K562 (cell line): ENCODE data around the gene ATXN3L. TPM values are rescaled to one million over a fixed set of nuclear protein-coding genes. Genes with fewer than 3 reads are reported as not detected.

Source experiments
- ATAC-seq: fragments of 200-7000 bp; cut with Tn5 transposase; 3 replicates; pipeline ENCODE4 v1.9.1; 2020; ENCODE audit warnings: moderate library complexity
- BruUV-seq: library from RNA; stranded (reverse); fragments of 400-500 nt; replicated peaks from 2 replicates; lab custom pipeline; 2021; lab: Mats Ljungman, UMichigan
- CTCF ChIA-PET: fragments of 300-600 bp; formaldehyde crosslinking; extraction: SDS; loops from one replicate; lab custom pipeline; 2021; ENCODE audit warnings: low intra/inter-chr PET ratio; lab: Yijun Ruan, JAX
- POLR2A ChIA-PET: fragments of 300-600, 350-650 bp; sonication (Branson Sonifier 250); formaldehyde crosslinking; extraction: SDS; loops from one replicate; lab custom pipeline; 2021; ENCODE audit warnings: antibody characterized with exemption, inconsistent platforms; lab: Yijun Ruan, JAX
- DNase-seq, 4 experiments: peaks; one replicate each; pipeline versions ENCODE4 v3.0.0 to v3.0.0-alpha.2; 2011 to 2018; ENCODE audit warnings: low spot score in 3 of 4, mixed read lengths in 3 of 4; ENCODE audit errors: extremely low read depth in 1 of 4
- FAIRE-seq: peaks from 2 replicates; lab custom pipeline; 2011; peaks lifted over from hg19 to GRCh38; lab: Jason Lieb, UNC
- H2AFZ ChIP-seq: 2 replicates; pipeline ENCODE4 v1.6.0; 2011; ENCODE audit warnings: low read depth, low read length, control low read depth, inconsistent platforms
- H3K27ac ChIP-seq: fragments of 200-600 bp; 3 replicates; pipeline ENCODE4 v1.8.0; 2011; ENCODE audit warnings: low read depth, mild to moderate bottlenecking, control low read depth, inconsistent platforms, low read length, moderate library complexity, mixed read lengths; ENCODE audit errors: extremely low read depth
- H3K27me3 ChIP-seq, 2 experiments: fragments of 300-600 bp in 1 of 2; 2 replicates in 1 of 2; 3 replicates in 1 of 2; pipeline versions ENCODE4 v1.6.0 to v1.8.0; 2011; ENCODE audit warnings: inconsistent platforms in 2 of 2, low read length in 2 of 2, mild to moderate bottlenecking in 1 of 2, mixed read lengths in 1 of 2, moderate library complexity in 1 of 2; ENCODE audit not compliant: control insufficient read depth in 2 of 2, insufficient read depth in 2 of 2
- H3K36me3 ChIP-seq: fragments of 300-600 bp; 3 replicates; pipeline ENCODE4 v1.8.0; 2011; ENCODE audit warnings: mild to moderate bottlenecking, low read length, inconsistent platforms; ENCODE audit not compliant: control insufficient read depth, insufficient read depth
- H3K4me1 ChIP-seq, 2 experiments: fragments of 200-600 bp in 1 of 2; replicated peaks in 1 of 2; 2 replicates in 1 of 2; 3 replicates in 1 of 2; pipeline versions ENCODE4 v1.5.1 to v1.8.0; 2011; ENCODE audit warnings: inconsistent platforms in 2 of 2, low read length in 2 of 2, mild to moderate bottlenecking in 1 of 2, mixed read lengths in 1 of 2, moderate library complexity in 1 of 2; ENCODE audit not compliant: control insufficient read depth in 2 of 2, insufficient read depth in 2 of 2
- H3K4me2 ChIP-seq: 2 replicates; pipeline ENCODE4 v1.6.1; 2011; ENCODE audit warnings: low read length, control low read depth, inconsistent platforms, mixed read lengths; ENCODE audit not compliant: insufficient read depth
- H3K4me3 ChIP-seq: fragments of 200-600 bp; sonication (generic), shearing (Covaris generic); 2 replicates; pipeline ENCODE4 v1.5.1; 2016; ENCODE audit warnings: control low read depth, inconsistent platforms
- H3K79me2 ChIP-seq: fragments of 200-600 bp; 3 replicates; pipeline ENCODE4 v1.8.0; 2011; ENCODE audit warnings: low read length, inconsistent platforms; ENCODE audit not compliant: control insufficient read depth, insufficient read depth
- H3K9ac ChIP-seq, 2 experiments: 2 replicates each; pipeline versions ENCODE4 v1.6.0 to v1.6.1; 2011; ENCODE audit warnings: low read depth in 2 of 2, low read length in 2 of 2, control low read depth in 1 of 2, inconsistent platforms in 1 of 2, mild to moderate bottlenecking in 1 of 2, mixed read lengths in 1 of 2; ENCODE audit not compliant: insufficient read depth in 1 of 2
- H3K9me1 ChIP-seq: one replicate; pipeline ENCODE4 v1.6.0; 2011; ENCODE audit warnings: inconsistent platforms, mild to moderate bottlenecking, low read length, moderate library complexity; ENCODE audit not compliant: control insufficient read depth, insufficient read depth
- H3K9me3 ChIP-seq: replicated peaks from 2 replicates; pipeline ENCODE4 v1.5.1; 2011; ENCODE audit warnings: low read depth, low read length, inconsistent platforms; ENCODE audit not compliant: control insufficient read depth, insufficient read depth
- H4K20me1 ChIP-seq: replicated peaks from 2 replicates; pipeline ENCODE4 v1.6.1; 2011; ENCODE audit warnings: low read length, inconsistent platforms, mixed read lengths; ENCODE audit not compliant: control insufficient read depth, insufficient read depth
- AFF1 ChIP-seq, 2 experiments: fragments of 450-650 bp; IDR thresholded peaks; 2 replicates each; pipeline ENCODE4 v1.6.1; 2018; ENCODE audit warnings: mild to moderate bottlenecking in 2 of 2, low read depth in 1 of 2; ENCODE audit not compliant: partially characterized antibody in 2 of 2
- BCL6 ChIP-seq: fragments of 250-450 bp; sonication (Bioruptor Pico); IDR thresholded peaks from 2 replicates; pipeline ENCODE4 v1.4.0; 2020
- CHD2 ChIP-seq: IDR thresholded peaks from 2 replicates; pipeline ENCODE4 v1.6.1; 2011; ENCODE audit warnings: low read depth, low read length
- CREBBP ChIP-seq: IDR thresholded peaks from one replicate; pipeline ENCODE4 v1.6.1; 2012; ENCODE audit warnings: low read depth, mild to moderate bottlenecking, control low read depth, inconsistent platforms, low read length
- E2F3 ChIP-seq: fragments of 250-450 bp; sonication (Bioruptor Pico); IDR thresholded peaks from 2 replicates; pipeline ENCODE4 v1.4.0; 2020; ENCODE audit warnings: mild to moderate bottlenecking
- EP400 ChIP-seq: fragments of 450-650 bp; IDR thresholded peaks from 2 replicates; pipeline ENCODE4 v1.6.1; 2017; ENCODE audit warnings: antibody characterized with exemption, mild to moderate bottlenecking, moderate library complexity
- EZH2 ChIP-seq: IDR thresholded peaks from 2 replicates; pipeline ENCODE4 v1.6.1; 2012; ENCODE audit warnings: low read depth, mild to moderate bottlenecking, inconsistent platforms, low read length, borderline replicate concordance
- JUNB ChIP-seq: fragments of 450-650 bp; formaldehyde crosslinking; conservative IDR thresholded peaks from 2 replicates; pipeline ENCODE4 v1.4.0; 2020; ENCODE audit warnings: mild to moderate bottlenecking
- KDM1A ChIP-seq, 2 experiments: fragments of 450-650 bp; IDR thresholded peaks; 2 replicates each; pipeline ENCODE4 v1.6.1; 2016; ENCODE audit warnings: mild to moderate bottlenecking in 2 of 2
- MEIS2 ChIP-seq: fragments of 450-650 bp; IDR thresholded peaks from 2 replicates; pipeline ENCODE4 v1.6.1; 2014; ENCODE audit warnings: mild to moderate bottlenecking; ENCODE audit not compliant: partially characterized antibody
- NBN ChIP-seq: fragments of 450-650 bp; IDR thresholded peaks from 2 replicates; pipeline ENCODE4 v1.6.1; 2016; ENCODE audit warnings: low read depth, mild to moderate bottlenecking
- NCOA2 ChIP-seq, 2 experiments: fragments of 450-650 bp; IDR thresholded peaks; 2 replicates each; pipeline ENCODE4 v1.6.1; 2018; ENCODE audit warnings: mild to moderate bottlenecking in 2 of 2, moderate library complexity in 1 of 2; ENCODE audit not compliant: partially characterized antibody in 2 of 2
- PHB2 ChIP-seq: fragments of 450-650 bp; IDR thresholded peaks from 2 replicates; pipeline ENCODE4 v1.6.1; 2017; ENCODE audit warnings: low read depth
- POU5F1 ChIP-seq: fragments of 150-350 bp; IDR thresholded peaks from 2 replicates; pipeline ENCODE4 v1.6.1; 2014; ENCODE audit warnings: borderline replicate concordance, low read length, low read depth, mild to moderate bottlenecking; ENCODE audit not compliant: partially characterized antibody
- SIRT6 ChIP-seq: IDR thresholded peaks from one replicate; pipeline ENCODE4 v1.6.1; 2012; ENCODE audit warnings: low read depth, mild to moderate bottlenecking, control low read depth, inconsistent platforms, low read length, moderate library complexity
- TSC22D4 ChIP-seq: fragments of 450-650 bp; IDR thresholded peaks from 2 replicates; pipeline ENCODE4 v1.6.1; 2016; ENCODE audit warnings: missing genetic modification characterization, missing biosample characterization, control low read depth
- ZBTB11 ChIP-seq, 3 experiments: fragments of 200-800 bp in 1 of 3; fragments of 250-450 bp in 1 of 3; fragments of 450-650 bp in 1 of 3; sonication (Bioruptor Pico) in 1 of 3; sonication (Bioruptor generic) in 1 of 3; formaldehyde crosslinking in 1 of 3; IDR thresholded peaks; 2 replicates each; pipeline versions ENCODE4 v1.6.1 to v1.8.0; 2016 to 2022; ENCODE audit warnings: mild to moderate bottlenecking in 2 of 3, missing genetic modification characterization in 2 of 3, missing compliant biosample characterization in 1 of 3, moderate library complexity in 1 of 3
- ZNF324 ChIP-seq: fragments of 250-450 bp; sonication (Bioruptor Pico); IDR thresholded peaks from 2 replicates; pipeline ENCODE4 v1.4.0; 2020; ENCODE audit warnings: mild to moderate bottlenecking
- WGBS: fragments of 100-300 bp; shearing (Covaris generic); methylation state at CpG from one replicate; pipeline ENCODE4 v1.1.6; 2016; ENCODE audit warnings: low coverage, mixed read lengths; ENCODE audit not compliant: insufficient coverage; ENCODE audit errors: missing lambda C conversion rate; 5-methylcytosine and 5-hydroxymethylcytosine counted together
- in situ Hi-C: fragments of 300-500 bp; cut with MboI; formaldehyde crosslinking; loops from 4 replicates; pipeline ENCODE4 v1.15.0; 2018; ENCODE audit warnings: inconsistent platforms, mixed read lengths
- intact Hi-C: fragments of 100-400 bp; cut with micrococcal nuclease; formaldehyde crosslinking; loops from 2 replicates; pipeline ENCODE4 v1.14.2; 2022
- polyA plus RNA-seq, 8 experiments: library from polyadenylated mRNA; depleted of rRNA in 4 of 8; stranded (reverse) in 5 of 8; unstranded in 3 of 8; fragments of >200 nt; fragmentation: Nextera tagmentation in 2 of 8; fragmentation: Illumina TruSeq in 1 of 8; extraction: Ambion mirVana in 2 of 8; extraction: Trizol in 1 of 8; gene quantifications; 2 replicates each; pipeline versions ENCODE4 v1.2.1 to v1.2.3, GENCODE V29; 2011 to 2014; ENCODE audit warnings: inconsistent platforms in 1 of 8, missing spikeins in 1 of 8
- total RNA-seq, 7 experiments: library from RNA; depleted of rRNA in 6 of 7; stranded (reverse); fragments of >200 nt in 6 of 7; fragmentation: Illumina TruSeq in 2 of 7; extraction: Trizol in 2 of 7; gene quantifications; 2 replicates each; pipeline versions ENCODE4 v1.2.1 to v1.2.3, GENCODE V29; 2011 to 2021; ENCODE audit warnings: low replicate concordance in 1 of 7

ATXN3L gene
- total and polyA plus RNA-seq, 9 of the 15 experiments (the other 6 are each of a cell fraction or from before 2014, with no cell fraction given), result 0.04 to 0.31 TPM; not detected in 7

GRCh38 chrX:13311560-13311959 lies 8.3 kb downstream of the ATXN3L start:
- WGBS, result 62% methylated on average over 6 of the region's 6 CpGs
- ChIA-PET CTCF (no interaction called here), POLR2A (interaction anchor here (0.6 kb wide), 1 partner anchor 1828 kb away, joined by 4 read pairs; no protein-coding TSS in a partner anchor)
- Histone ChIP-seq H2AFZ (no peak overlapping the region), H3K9ac (no peak overlapping the region), H3K27me3 (no peaks in the 10 kb centered on the region), H3K4me2 (no peak overlapping the region), H3K4me1 (no peaks in the 10 kb centered on the region), H4K20me1 (no peaks in the 10 kb centered on the region), H3K79me2 (peaks cover 5% of the 10 kb centered on the region; the same call in 1 of the 3 replicates), H3K9me1 (no peaks in the 10 kb centered on the region), H3K4me3 (no peak overlapping the region), H3K27ac (no peak overlapping the region), H3K9me3 (no peaks in the 10 kb centered on the region), H3K36me3 (peaks cover 92% of the 10 kb centered on the region)
- no TSS peak for BruUV-seq
- no peak for TF ChIP-seq EP400
- TF ChIP-seq CHD2, result no peak
- no peak for TF ChIP-seq CREBBP
- no peak for TF ChIP-seq AFF1 (IDR thresholded peaks at IDR 0.05; ENCODE audit: low read depth in 1 of 2, partially characterized antibody in 2 of 2)
- no peak for TF ChIP-seq POU5F1
- no peak for TF ChIP-seq SIRT6
- no peak for TF ChIP-seq NBN
- no peak for TF ChIP-seq EZH2
- no peak for TF ChIP-seq ZBTB11 (CRISPR knock-in tag; IDR thresholded peaks at IDR 0.05)
- TF ChIP-seq TSC22D4 (tag), result no peak
- no peak for TF ChIP-seq NCOA2 (IDR thresholded peaks at IDR 0.05; ENCODE audit: partially characterized antibody in 2 of 2)
- no peak for TF ChIP-seq MEIS2
- TF ChIP-seq PHB2, result no peak
- no peak for TF ChIP-seq ZNF324
- no peak for TF ChIP-seq JUNB (CRISPR knock-in tag)
- no peak for TF ChIP-seq KDM1A (IDR thresholded peaks at IDR 0.05)
- TF ChIP-seq BCL6, result no peak
- TF ChIP-seq E2F3 (CRISPR knock-in tag), result no peak
- in situ Hi-C loops (no loop called here), intact Hi-C loops (no loop called here)
- FAIRE-seq (no peak), ATAC-seq (no peak), DNase-seq (no peak)
